ENCODE results near the gene LSAMP. TPM values are rescaled to one million over a fixed set of nuclear protein-coding genes. Genes with fewer than 3 reads are reported as not detected.

The LSAMP gene
- total and polyA plus RNA-seq, 2 of the 8 experiments (the other 6 are each of a cell fraction or from before 2014, with no cell fraction given): 1.8 to 5.7 TPM

- Histone ChIP-seq H3K9ac (replicated peaks in 1 of 4; ENCODE audit: extremely low read depth in 1 of 4, low read depth in 3 of 4, low read length in 3 of 4) (no peak overlapping the region), H2BK20ac (ENCODE audit: low read length) (no peak overlapping the region), H3K56ac (replicated peaks; ENCODE audit: insufficient read length, low read depth, low read length) (no peak overlapping the region), H3K4me2 (ENCODE audit: insufficient read depth in 1 of 2, low read depth in 2 of 2, low read length in 2 of 2) (no peak overlapping the region), H3K27me3 (replicated peaks in 1 of 4; ENCODE audit: control insufficient read depth in 3 of 4, extremely low read depth in 1 of 4, insufficient read depth in 3 of 4, low read length in 3 of 4) (no peaks in the 10 kb centered on the region; a peak in 2 of 7 replicates), H2AFZ (ENCODE audit: low read length) (no peak overlapping the region), H2BK5ac (ENCODE audit: low read depth, low read length) (no peak overlapping the region), H2BK120ac (replicated peaks; ENCODE audit: low read depth, low read length) (no peak overlapping the region), H3K18ac (ENCODE audit: extremely low read depth, low read length) (no peak overlapping the region), H2BK12ac (ENCODE audit: low read depth, low read length) (no peak overlapping the region), H4K91ac (replicated peaks; ENCODE audit: insufficient read length, low read length) (no peak overlapping the region), H2BK15ac (ENCODE audit: low read length) (no peak overlapping the region), H3K79me1 (ENCODE audit: low read depth, low read length) (no peaks in the 10 kb centered on the region), H3K4me3 (ENCODE audit: extremely low read depth in 1 of 4, insufficient read depth in 2 of 4, low read depth in 3 of 4, low read length in 4 of 4) (no peak overlapping the region), H3K79me2 (ENCODE audit: control insufficient read depth in 1 of 2, insufficient read depth in 2 of 2, low read length in 2 of 2) (no peaks in the 10 kb centered on the region), H4K5ac (ENCODE audit: insufficient read length, low read depth, low read length) (no peak overlapping the region), H3K36me3 (ENCODE audit: control insufficient read depth in 2 of 4, insufficient read depth in 4 of 4, low read length in 3 of 4) (no peaks in the 10 kb centered on the region), H3K14ac (ENCODE audit: insufficient read length) (no peak overlapping the region), H2AK5ac (ENCODE audit: low read depth, low read length) (no peak overlapping the region), H3K9me3 (ENCODE audit: insufficient read depth in 2 of 2, low read depth in 1 of 2, low read length in 1 of 2) (no peaks in the 10 kb centered on the region), H4K20me1 (replicated peaks in 1 of 2; ENCODE audit: control insufficient read depth in 1 of 2, insufficient read depth in 2 of 2, low read length in 2 of 2) (no peaks in the 10 kb centered on the region), H4K8ac (ENCODE audit: extremely low read depth, insufficient read depth, low read length) (no peak overlapping the region), H3K4ac (replicated peaks; ENCODE audit: insufficient read length, low read depth, low read length) (no peak overlapping the region), H3K4me1 (replicated peaks in 1 of 4; ENCODE audit: control insufficient read depth in 3 of 4, insufficient read depth in 4 of 4, low read length in 3 of 4) (no peaks in the 10 kb centered on the region; a peak in 1 of 7 replicates), H3K27ac (ENCODE audit: low read depth, low read length) (no peak overlapping the region), H3K23ac (ENCODE audit: insufficient read length) (no peak overlapping the region), H3K23me2 (ENCODE audit: low read depth, low read length) (no peaks in the 10 kb centered on the region)
- DNase-seq (ENCODE audit: low read depth in 1 of 2, low spot score in 2 of 2) (no peak), FAIRE-seq (no peak)
- ChIA-PET POLR2A (ENCODE audit: partially characterized antibody) (no interaction called here), CTCF (ENCODE audit: partially characterized antibody) (interaction anchor here (1.0 kb wide), 1 partner anchor 107 kb away, joined by 3 read pairs; no protein-coding TSS in a partner anchor)
- 83% methylated on average over 1 of the region's 1 CpG; no CpG with 5 or more reads in 1 of the 2 experiments for WGBS, 2 experiments (ENCODE audit: extremely low coverage in 1 of 2, insufficient coverage in 1 of 2, insufficient read length in 1 of 2, insufficient replicate concordance in 2 of 2, low coverage in 1 of 2, low lambda C conversion rate in 2 of 2, missing lambda C conversion rate in 1 of 2)
- TF ChIP-seq TEAD4 (IDR thresholded peaks at IDR 0.05; ENCODE audit: low read depth, low read length) (no peak), EP300 (IDR thresholded peaks at IDR 0.05; ENCODE audit: borderline replicate concordance in 1 of 2, low read depth in 2 of 2, low read length in 2 of 2) (no peak), ASH2L (IDR thresholded peaks at IDR 0.05; ENCODE audit: low read length) (no peak)
Observed at GRCh38 chr3:116247605-116248004, 197.7 kb downstream of the LSAMP start.

All from H1 (cell line).